ENCODE measurements around the gene ALKBH3. TPM values are rescaled to one million over a fixed set of nuclear protein-coding genes. Genes with fewer than 3 reads are reported as not detected.

Gene ALKBH3
- total and polyA plus RNA-seq, 4 donors: 22.7 to 39.8 (median 27.2) TPM

GRCh38 chr11:43918662-43919061 lies 38.0 kb downstream of the ALKBH3 start:
- DNase-seq (ENCODE audit: low read depth in 4 of 6, low spot score in 6 of 6): no peak
- no peak overlapping the region for H3K4me3 ChIP-seq (ENCODE audit: low read depth, low read length)
- no peaks in the 10 kb centered on the region for H3K27me3 ChIP-seq (ENCODE audit: control insufficient read depth, insufficient read depth, low read length)
- no peak overlapping the region for H3K27ac ChIP-seq (ENCODE audit: low read depth, low read length)
- H3K4me1 ChIP-seq (ENCODE audit: control insufficient read depth, insufficient read depth, low read length): peaks cover 11% of the 10 kb centered on the region
- H3K9me3 ChIP-seq (ENCODE audit: control insufficient read depth, insufficient read depth, low read length): no peaks in the 10 kb centered on the region
- H3K36me3 ChIP-seq (ENCODE audit: control insufficient read depth, insufficient read depth, low read length): peaks cover 10% of the 10 kb centered on the region

GRCh38 chr11:43919852-43920597 lies 39.4 kb downstream of the ALKBH3 start:
- Histone ChIP-seq H3K27me3 (ENCODE audit: control insufficient read depth, insufficient read depth, low read length) (no peaks in the 10 kb centered on the region), H3K4me1 (ENCODE audit: control insufficient read depth, insufficient read depth, low read length) (peaks cover 25% of the 10 kb centered on the region), H3K27ac (ENCODE audit: low read depth, low read length) (no peak overlapping the region), H3K36me3 (ENCODE audit: control insufficient read depth, insufficient read depth, low read length) (peaks cover 16% of the 10 kb centered on the region), H3K9me3 (ENCODE audit: control insufficient read depth, insufficient read depth, low read length) (no peaks in the 10 kb centered on the region), H3K4me3 (ENCODE audit: low read depth, low read length) (no peak overlapping the region)
- no peak for DNase-seq (ENCODE audit: low read depth in 4 of 6, low spot score in 6 of 6)
- whole genome bisulfite sequencing (ENCODE audit: insufficient coverage): 86% methylated on average over 9 of the region's 14 CpGs

GRCh38 chr11:43920598-43921419 lies 40.2 kb downstream of the ALKBH3 start:
- Histone ChIP-seq H3K27me3 (ENCODE audit: control insufficient read depth, insufficient read depth, low read length) (no peaks in the 10 kb centered on the region), H3K4me3 (ENCODE audit: low read depth, low read length) (no peak overlapping the region), H3K36me3 (ENCODE audit: control insufficient read depth, insufficient read depth, low read length) (peaks cover 18% of the 10 kb centered on the region), H3K27ac (ENCODE audit: low read depth, low read length) (no peak overlapping the region), H3K4me1 (ENCODE audit: control insufficient read depth, insufficient read depth, low read length) (peaks cover 33% of the 10 kb centered on the region), H3K9me3 (ENCODE audit: control insufficient read depth, insufficient read depth, low read length) (no peaks in the 10 kb centered on the region)
- WGBS (ENCODE audit: insufficient coverage): 86% methylated on average over 4 of the region's 10 CpGs
- no peak for DNase-seq (ENCODE audit: low read depth in 4 of 6, low spot score in 6 of 6)

- Histone ChIP-seq H3K27ac (ENCODE audit: low read depth, low read length) (no peak overlapping the region), H3K27me3 (ENCODE audit: control insufficient read depth, insufficient read depth, low read length) (no peaks in the 10 kb centered on the region), H3K36me3 (ENCODE audit: control insufficient read depth, insufficient read depth, low read length) (peaks cover 18% of the 10 kb centered on the region), H3K9me3 (ENCODE audit: control insufficient read depth, insufficient read depth, low read length) (no peaks in the 10 kb centered on the region), H3K4me1 (ENCODE audit: control insufficient read depth, insufficient read depth, low read length) (peaks cover 38% of the 10 kb centered on the region), H3K4me3 (ENCODE audit: low read depth, low read length) (no peak overlapping the region)
- WGBS (ENCODE audit: insufficient coverage): 72% methylated on average over 7 of the region's 8 CpGs
- DNase-seq (ENCODE audit: low read depth in 4 of 6, low spot score in 6 of 6): no peak
These were observed 41.1 kb downstream of the ALKBH3 start for GRCh38 chr11:43921561-43922294.

- no peaks in the 10 kb centered on the region for H3K9me3 ChIP-seq (ENCODE audit: control insufficient read depth, insufficient read depth, low read length)
- DNase-seq (ENCODE audit: low read depth in 4 of 6, low spot score in 6 of 6): no peak
- H3K36me3 ChIP-seq (ENCODE audit: control insufficient read depth, insufficient read depth, low read length): peaks cover 18% of the 10 kb centered on the region
- no peak overlapping the region for H3K4me3 ChIP-seq (ENCODE audit: low read depth, low read length)
- no peaks in the 10 kb centered on the region for H3K27me3 ChIP-seq (ENCODE audit: control insufficient read depth, insufficient read depth, low read length)
- WGBS (ENCODE audit: insufficient coverage): 71% methylated on average over 3 of the region's 3 CpGs
- H3K27ac ChIP-seq (ENCODE audit: low read depth, low read length): no peak overlapping the region
- H3K4me1 ChIP-seq (ENCODE audit: control insufficient read depth, insufficient read depth, low read length): peaks cover 38% of the 10 kb centered on the region
These were observed 41.6 kb downstream of the ALKBH3 start for GRCh38 chr11:43922295-43922648.

- 43% methylated on average over 4 of the region's 6 CpGs for WGBS (ENCODE audit: insufficient coverage)
- H3K4me1 ChIP-seq (ENCODE audit: control insufficient read depth, insufficient read depth, low read length): peaks cover 38% of the 10 kb centered on the region
- peak in 2 of 6 donors; percentile 61 to 68 for DNase-seq (ENCODE audit: low read depth in 4 of 6, low spot score in 6 of 6)
- peaks cover 18% of the 10 kb centered on the region for H3K36me3 ChIP-seq (ENCODE audit: control insufficient read depth, insufficient read depth, low read length)
- H3K27me3 ChIP-seq (ENCODE audit: control insufficient read depth, insufficient read depth, low read length): no peaks in the 10 kb centered on the region
- no peak overlapping the region for H3K4me3 ChIP-seq (ENCODE audit: low read depth, low read length)
- peak overlapping the region; percentile 88 for H3K27ac ChIP-seq (ENCODE audit: low read depth, low read length)
- H3K9me3 ChIP-seq (ENCODE audit: control insufficient read depth, insufficient read depth, low read length): no peaks in the 10 kb centered on the region
These were observed 42.2 kb downstream of the ALKBH3 start for GRCh38 chr11:43922744-43923405.

GRCh38 chr11:43923406-43924111 lies 42.9 kb downstream of the ALKBH3 start:
- Histone ChIP-seq H3K9me3 (ENCODE audit: control insufficient read depth, insufficient read depth, low read length) (no peaks in the 10 kb centered on the region), H3K27ac (ENCODE audit: low read depth, low read length) (peak overlapping the region; percentile 88), H3K4me3 (ENCODE audit: low read depth, low read length) (no peak overlapping the region), H3K4me1 (ENCODE audit: control insufficient read depth, insufficient read depth, low read length) (peaks cover 38% of the 10 kb centered on the region), H3K36me3 (ENCODE audit: control insufficient read depth, insufficient read depth, low read length) (peaks cover 18% of the 10 kb centered on the region), H3K27me3 (ENCODE audit: control insufficient read depth, insufficient read depth, low read length) (no peaks in the 10 kb centered on the region)
- 0% methylated on average over 2 of the region's 8 CpGs for WGBS (ENCODE audit: insufficient coverage)
- peak in 3 of 6 donors; percentile 54 to 91 (median 85) for DNase-seq (ENCODE audit: low read depth in 4 of 6, low spot score in 6 of 6)

GRCh38 chr11:43924112-43924855 lies 43.7 kb downstream of the ALKBH3 start:
- 82% methylated on average over 22 of the region's 27 CpGs for WGBS (ENCODE audit: insufficient coverage)
- Histone ChIP-seq H3K4me3 (ENCODE audit: low read depth, low read length) (no peak overlapping the region), H3K9me3 (ENCODE audit: control insufficient read depth, insufficient read depth, low read length) (no peaks in the 10 kb centered on the region), H3K4me1 (ENCODE audit: control insufficient read depth, insufficient read depth, low read length) (peaks cover 38% of the 10 kb centered on the region), H3K27me3 (ENCODE audit: control insufficient read depth, insufficient read depth, low read length) (no peaks in the 10 kb centered on the region), H3K27ac (ENCODE audit: low read depth, low read length) (peak overlapping the region; percentile 88), H3K36me3 (ENCODE audit: control insufficient read depth, insufficient read depth, low read length) (peaks cover 18% of the 10 kb centered on the region)
- no peak for DNase-seq (ENCODE audit: low read depth in 4 of 6, low spot score in 6 of 6)

All from spinal cord (tissue), 10 donors.